Fibroblast of skin of back (primary cell): Measurements from ENCODE around the gene FKBP2. TPM values are rescaled to one million over a fixed set of nuclear protein-coding genes. Genes with fewer than 3 reads are reported as not detected.

Experiments used
- DNase-seq: peaks from one replicate; pipeline ENCODE4 v3.0.0-alpha.2; 2013
- polyA plus RNA-seq, 2 experiments: library from polyadenylated mRNA; unstranded; fragments of 120-200 nt; gene quantifications; one replicate each; pipeline ENCODE4 v1.2.1, GENCODE V29; 2013; ENCODE audit not compliant: insufficient read length in 2 of 2

FKBP2 gene
- 85.1 TPM for polyA plus RNA-seq (2013, experiment 1 of 2; ENCODE audit: insufficient read length)
- 63.8 TPM for polyA plus RNA-seq (2013, experiment 2 of 2; ENCODE audit: insufficient read length)

DNA sequence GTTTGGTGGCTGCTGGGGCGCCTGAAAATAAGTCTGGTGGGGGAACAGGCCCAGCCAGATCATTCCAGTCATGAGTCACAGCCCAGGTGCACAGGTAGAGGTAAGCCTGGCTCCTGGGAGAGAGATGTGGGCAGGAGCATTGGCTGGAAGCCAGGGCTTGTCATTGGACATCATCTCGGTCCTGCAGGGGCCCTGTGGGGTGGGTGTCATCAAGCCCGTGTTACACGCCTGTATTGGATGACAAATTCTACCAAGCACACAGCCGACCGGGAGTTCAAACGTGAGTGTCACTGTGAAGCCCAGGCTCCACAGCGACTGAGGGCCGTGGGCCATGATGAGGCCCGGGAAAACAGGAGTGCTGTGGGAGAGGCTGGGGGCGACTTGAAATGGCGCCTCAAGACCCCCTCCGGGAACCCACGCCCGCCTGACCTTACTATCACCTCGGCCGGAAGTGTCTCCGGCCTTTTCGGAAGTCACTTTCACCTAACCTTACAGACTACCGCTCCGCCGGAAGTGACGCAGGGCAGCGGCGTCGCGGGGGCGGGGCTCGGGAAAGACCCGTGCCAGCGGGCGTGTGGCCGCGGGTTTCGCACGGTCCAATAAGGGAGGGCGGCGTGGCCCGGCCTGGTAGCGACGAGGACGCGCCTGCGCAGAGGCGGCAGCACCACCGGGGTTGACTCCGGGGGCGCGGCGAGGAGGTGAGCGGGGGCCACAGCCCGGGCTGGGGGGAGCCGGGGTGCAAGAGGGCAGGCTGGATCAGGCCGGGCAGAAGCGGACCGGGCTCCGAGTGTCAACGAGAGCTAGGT lies at the start of gene FKBP2:
Gene FKBP2, plus strand, starts transcription at position 661 of the 806 bp plus-strand sequence. CDS start 1,293 bp downstream, outside the sequence.
- peak; percentile 96 for DNase-seq

DNA sequence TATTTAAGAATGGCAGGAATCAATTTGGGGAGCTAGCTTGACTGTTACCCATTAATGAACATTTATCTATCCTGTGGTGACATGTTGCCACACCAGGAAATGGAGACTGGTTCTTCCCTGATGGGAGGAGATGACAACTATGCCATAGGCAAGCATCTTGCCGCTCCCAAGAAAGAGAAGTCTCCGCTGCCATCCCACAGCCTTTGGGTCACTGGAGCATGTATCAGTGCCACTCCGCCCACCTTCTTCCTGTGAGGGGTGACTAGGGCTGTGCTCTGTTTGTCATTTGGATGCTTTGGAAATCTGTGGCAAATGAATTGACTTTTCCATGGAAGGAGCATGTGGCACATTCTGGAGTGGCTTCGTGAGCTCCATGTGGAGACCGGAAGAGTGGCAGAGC lies 48.5 kb upstream of the FKBP2 start:
- no peak for DNase-seq

DNA sequence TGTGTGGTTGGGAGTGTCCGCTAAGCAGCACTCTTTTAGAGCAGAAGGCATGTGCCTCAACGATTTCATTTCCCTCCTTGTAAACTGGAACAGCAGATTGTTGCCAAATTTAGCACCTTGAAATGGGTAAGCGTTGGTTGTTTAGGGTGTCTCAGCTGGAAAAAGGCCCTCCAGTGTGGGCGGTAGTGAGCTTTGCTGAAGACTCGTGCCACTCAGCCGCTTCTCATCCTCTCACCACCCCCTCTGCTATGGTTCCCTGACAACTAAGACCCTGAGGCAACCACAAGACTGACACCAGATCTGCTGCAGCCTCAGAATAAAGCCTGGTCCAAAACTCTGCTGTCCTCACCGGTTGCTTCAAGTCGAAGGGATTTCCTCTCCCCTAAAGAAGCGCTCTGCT lies 44.3 kb upstream of the FKBP2 start:
- no peak for DNase-seq

DNA sequence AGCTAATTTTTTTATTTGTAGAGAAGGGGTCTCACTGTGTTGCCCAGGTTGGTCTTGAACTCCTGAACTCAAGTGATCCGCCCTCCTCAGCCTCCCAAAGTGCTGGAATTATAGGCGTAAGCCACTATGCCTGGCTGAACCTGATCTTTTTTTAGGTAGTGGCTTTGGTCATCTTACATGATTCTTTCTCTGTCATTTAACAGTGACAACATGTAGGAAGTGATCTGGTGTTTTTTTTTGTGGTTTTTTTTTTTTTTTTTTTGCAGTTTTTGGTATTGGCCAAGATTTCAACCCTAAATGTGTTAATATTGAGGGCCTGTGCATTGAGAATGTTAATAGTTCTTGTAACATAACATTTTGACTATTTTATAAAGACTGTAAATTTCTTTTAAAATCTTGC lies 42.4 kb upstream of the FKBP2 start:
- no peak for DNase-seq

DNA sequence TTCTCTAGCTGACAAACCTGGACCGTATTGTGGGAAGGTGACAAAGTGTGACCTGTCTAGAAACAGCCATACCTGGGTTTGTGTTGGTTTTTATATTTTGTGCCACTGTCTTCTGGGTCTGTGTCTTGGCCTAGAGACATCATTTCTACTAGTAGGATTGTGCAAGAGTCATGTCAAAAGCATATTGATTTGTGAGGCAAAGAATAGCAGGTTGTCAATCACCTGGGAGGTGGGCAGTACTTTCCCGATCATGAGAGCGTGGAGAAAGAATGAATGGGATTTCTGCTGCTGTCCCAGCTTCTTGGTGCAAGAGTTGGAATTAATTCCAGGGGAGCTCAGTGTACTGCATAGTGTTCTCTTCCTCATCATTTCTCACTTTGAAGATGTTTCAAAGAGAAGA lies 39.4 kb upstream of the FKBP2 start:
- no peak for DNase-seq

DNA sequence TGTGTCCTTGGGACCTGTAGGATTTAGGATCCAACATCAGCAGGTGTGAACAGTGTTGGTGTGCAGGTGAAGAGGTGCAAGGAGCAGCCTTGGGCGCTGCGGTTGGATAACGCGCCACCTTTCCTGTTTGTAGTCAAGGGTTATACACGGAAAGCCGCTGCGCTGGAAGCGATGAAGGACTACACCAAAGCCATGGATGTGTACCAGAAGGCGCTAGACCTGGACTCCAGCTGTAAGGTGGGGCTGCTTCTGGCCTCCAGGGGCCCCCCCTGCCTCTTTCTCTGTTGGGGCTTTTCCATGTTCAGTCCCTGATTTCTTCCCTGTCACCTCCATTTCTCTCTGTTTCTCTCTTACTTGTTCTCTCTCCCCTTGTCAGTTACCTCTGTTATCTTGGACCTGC lies 37.9 kb upstream of the FKBP2 start:
- no peak for DNase-seq

DNA sequence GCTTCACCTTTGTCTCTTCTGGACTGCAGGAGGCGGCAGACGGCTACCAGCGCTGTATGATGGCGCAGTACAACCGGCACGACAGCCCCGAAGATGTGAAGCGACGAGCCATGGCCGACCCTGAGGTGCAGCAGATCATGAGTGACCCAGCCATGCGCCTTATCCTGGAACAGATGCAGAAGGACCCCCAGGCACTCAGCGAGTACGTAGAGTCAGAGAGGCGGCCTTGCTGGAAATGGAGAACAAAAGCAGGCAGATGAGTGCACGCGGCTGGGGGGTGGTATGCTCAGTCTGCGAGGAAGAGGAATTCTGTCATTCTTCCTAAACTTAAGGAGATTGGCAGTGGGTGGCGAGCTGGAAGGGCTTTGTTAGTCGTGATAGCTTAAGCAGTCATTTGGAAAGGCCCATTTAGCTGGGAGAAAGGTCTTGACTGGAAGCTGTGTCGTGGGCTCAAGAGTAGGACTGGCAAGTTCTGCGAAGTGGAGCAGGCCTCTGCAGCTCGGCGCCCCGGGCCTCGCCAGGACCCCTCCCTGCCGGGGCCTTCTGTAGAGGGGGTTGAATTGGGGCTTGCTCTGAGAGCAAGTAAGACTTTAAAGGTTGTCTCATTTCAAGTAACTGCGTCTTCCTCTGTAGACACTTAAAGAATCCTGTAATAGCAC lies 37.3 kb upstream of the FKBP2 start:
- DNase-seq, result no peak

DNA sequence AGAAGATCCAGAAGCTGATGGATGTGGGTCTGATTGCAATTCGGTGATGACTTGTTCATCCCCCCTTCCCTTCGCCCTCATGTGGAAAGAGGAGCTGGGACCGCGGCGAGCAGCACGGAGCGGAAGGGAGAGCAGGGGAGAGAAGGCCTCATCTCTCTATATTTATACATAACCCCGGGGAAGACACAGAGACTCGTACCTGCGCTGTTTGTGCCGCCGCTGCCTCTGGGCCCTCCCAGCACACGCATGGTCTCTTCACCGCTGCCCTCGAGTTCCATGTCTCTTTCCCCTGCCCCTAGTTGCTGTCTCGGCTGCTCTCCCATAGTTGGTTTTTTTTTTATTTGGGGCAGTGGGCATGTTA lies 36.8 kb upstream of the FKBP2 start:
- no peak for DNase-seq

DNA sequence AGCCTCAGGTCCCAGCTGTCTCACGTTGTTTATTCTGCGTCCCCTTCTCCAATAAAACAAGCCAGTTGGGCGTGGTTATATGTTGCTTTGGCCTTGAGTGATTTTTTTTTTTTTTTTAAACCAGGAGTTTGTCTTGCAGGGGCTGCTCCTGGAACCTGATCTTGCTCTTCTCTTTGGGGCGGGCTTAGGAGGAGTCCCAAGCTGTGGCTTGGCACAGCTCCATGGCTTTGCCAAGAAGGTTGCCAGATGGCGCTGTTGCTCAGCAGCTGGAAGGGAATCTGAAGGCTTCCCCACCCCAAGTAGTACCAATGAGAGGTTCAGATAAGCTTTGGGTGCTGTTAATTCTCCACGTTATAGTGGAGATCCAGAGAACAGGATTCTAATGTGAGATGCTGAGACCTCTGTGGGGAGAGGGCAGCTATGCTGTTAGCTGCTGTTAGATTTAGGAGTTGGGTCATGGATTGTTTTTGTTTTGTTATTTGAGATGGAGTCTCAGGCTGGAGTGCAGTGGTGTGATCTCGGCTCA lies 36.4 kb upstream of the FKBP2 start:
- DNase-seq, result peak; percentile 91

DNA sequence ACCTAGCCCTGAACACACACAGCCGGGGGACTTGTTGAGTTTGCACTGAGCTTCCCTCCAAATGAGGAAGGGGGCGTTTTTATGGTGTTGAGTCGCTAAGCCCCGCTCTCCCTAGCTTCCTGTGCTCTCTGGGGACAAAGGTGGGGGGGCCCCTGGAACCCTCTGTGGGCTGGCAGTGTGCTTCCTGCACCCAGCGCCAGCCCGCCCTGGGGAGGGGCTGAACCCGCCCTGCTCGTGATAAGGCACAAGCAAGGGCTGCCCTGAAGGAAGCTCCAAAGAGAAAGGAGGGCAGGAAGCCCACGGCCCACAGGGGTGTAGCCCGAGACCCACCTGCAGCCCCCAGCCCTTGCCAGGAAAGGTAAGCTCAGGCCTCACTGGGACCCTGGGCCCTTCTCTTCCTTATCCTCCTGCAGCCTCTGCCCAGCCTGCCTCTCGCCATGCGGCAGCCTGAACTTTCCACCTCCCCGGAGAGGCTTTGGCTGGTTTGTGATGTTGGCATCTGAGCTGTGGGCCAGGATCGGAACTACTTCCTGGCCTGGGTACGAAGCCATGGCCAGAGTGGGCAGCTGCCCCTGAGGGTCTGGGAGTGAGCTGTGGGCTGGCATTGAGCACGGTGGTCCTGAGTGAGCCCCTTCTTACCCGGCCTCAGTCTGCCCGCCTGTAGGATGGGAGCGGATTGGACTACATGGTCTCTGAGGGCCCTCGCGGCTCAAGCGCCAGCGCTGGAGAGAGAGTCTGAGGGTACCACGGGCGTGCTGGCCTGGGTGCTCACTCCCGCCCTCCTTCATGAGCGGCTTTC lies 34.2 kb upstream of the FKBP2 start, which contains the start of gene FERMT3:
Gene FERMT3, plus strand, starts transcription at position 265 of the 799 bp plus-strand sequence. CDS start 644 bp downstream, outside the sequence.
- no peak for DNase-seq

DNA sequence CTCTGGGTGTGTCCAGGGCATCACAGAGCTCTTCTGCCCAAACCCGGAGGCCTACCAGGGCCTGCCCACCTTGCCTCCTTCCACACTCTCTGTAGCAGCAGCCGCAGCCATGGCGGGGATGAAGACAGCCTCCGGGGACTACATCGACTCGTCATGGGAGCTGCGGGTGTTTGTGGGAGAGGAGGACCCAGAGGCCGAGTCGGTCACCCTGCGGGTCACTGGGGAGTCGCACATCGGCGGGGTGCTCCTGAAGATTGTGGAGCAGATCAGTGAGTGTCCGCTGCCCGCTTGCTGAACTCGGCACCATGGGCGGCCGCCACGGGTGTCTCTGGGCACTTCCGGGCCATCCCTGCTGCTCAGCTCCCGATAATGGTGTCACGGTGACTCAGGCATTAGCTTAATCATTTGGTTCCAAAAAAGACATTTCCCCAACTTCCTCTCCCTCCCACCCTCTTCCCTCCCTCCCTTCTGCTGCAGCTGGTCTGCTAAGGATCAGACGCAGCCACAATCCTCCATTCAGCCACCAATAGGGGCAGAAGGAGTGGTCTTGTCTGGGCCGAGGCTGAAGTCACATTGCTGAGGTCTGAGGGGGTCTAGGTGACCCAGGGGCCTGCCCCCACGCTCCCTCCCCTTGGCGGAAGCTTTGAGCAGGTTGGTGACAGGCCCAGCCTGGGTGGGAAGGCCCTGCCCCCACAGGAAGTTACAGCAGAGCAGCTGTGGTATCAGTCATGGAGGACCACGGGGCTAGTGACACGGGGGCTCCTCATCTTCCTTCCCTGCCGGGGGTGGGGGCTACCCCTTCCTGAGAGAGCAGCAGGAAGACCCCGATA lies 33.4 kb upstream of the FKBP2 start:
- DNase-seq, result peak; percentile 85

DNA sequence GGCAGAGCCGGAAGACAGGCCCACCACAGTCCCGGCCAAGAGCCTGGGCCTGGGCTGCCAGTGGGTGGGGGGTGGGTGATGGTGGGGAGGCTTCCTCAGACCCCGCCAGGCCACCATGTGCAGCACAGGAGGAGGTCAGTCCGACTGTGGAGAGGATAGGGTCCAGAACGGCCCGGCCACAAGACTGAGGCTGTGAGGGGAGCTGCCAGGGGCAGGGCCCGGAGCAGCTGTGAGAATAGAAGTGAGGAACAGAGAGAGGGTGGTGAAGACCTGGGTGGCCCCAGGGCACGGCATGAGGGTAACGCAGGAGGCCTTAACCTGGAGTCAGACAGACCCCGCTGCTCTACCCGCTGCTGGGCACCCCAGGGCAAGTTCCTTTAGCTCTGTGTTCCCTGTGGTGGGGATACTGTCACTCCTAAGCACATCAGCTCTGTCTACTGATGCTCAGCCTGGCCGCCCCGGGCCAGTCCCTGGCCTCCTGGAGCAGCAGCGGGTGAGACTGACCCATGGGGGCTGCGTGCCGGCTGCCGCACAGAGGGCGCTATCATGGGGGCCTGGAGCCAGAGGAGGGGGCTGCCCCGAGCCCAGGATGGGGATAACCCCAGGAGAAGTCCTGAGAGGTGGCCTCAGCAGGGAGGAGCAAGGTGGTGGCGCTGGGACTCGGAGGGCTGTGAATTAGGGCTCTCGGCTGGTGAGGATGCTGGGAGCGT lies 32.7 kb upstream of the FKBP2 start:
- DNase-seq, result no peak

DNA sequence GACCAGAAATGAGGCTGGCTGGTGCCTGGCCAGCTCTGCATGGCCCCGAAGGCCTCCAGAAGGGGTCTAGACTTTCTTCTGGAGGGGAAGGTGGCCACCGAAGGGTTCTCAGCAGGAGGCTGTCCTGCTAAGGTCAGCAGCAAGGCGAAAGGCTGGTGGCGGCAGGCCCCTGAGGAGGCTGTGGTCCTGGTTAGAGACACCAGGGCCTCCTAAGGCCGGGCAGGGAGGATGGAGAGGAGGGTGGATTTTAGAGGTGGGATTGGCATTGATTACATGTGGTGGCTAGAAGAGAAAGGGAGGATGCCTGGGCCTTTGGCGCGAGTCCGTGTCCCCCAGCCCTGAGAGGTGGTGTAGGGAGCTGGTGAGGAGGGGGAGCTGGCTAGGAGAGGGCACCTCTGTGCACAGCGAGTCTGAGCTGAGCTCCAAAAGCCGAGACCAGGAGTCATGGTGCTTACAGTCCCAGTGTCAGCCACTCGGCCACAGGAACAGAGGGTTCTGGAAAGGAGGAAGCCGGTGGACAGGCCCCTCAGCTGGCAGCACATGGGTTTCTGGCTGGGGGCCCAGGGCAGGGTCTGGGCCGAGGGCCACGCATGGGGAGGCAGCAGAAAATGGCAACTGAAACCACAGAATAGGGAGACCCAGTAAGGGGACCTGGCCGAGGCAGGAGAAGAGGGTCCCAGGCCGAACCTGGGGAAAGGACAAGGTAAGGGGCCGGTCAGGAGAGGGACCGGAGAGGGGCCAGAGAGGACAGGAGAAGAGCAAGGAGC lies 31.9 kb upstream of the FKBP2 start:
- DNase-seq, result no peak

DNA sequence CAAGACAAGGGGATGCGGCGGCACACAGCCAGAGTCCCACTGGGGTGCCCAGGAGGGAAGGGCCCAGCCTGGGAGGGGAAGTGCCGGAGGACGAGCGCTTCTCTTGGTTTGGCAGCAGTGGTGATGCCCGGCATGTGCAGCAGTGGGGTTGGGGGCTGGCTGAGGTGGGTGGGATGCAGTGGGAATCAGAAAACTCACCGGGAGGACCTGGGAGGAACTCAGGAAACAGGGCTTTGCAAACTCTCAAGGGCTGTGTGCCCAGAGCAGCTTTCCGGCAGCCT lies 31.4 kb upstream of the FKBP2 start:
- no peak for DNase-seq

DNA sequence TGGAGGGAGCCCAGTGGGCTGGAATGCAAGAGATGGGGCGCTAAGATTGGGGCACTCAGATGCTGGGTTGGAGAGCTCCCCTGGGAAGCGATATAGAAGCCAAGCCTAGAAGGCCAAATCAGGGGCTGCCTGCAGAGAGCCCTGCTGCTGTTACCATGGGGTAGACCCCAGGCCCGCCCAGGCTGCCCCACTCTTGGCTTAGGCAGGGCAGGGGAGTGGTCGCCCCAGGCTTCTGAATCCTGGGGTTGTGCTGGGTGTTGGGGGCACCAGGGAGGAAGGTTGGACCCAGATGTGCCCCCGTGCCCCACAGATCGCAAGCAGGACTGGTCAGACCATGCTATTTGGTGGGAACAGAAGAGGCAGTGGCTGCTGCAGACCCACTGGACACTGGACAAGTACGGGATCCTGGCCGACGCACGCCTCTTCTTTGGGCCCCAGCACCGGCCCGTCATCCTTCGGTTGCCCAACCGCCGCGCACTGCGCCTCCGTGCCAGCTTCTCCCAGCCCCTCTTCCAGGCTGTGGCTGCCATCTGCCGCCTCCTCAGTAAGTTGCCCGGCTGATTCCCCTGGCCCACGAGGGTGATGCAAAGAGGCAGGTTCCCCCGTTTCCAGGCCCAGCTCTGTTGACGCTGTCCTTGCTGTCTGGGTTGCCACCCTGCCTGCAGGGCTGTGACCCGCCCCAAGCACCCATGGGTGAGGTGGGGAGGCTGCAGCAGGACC lies 30.4 kb upstream of the FKBP2 start:
- DNase-seq, result no peak

DNA sequence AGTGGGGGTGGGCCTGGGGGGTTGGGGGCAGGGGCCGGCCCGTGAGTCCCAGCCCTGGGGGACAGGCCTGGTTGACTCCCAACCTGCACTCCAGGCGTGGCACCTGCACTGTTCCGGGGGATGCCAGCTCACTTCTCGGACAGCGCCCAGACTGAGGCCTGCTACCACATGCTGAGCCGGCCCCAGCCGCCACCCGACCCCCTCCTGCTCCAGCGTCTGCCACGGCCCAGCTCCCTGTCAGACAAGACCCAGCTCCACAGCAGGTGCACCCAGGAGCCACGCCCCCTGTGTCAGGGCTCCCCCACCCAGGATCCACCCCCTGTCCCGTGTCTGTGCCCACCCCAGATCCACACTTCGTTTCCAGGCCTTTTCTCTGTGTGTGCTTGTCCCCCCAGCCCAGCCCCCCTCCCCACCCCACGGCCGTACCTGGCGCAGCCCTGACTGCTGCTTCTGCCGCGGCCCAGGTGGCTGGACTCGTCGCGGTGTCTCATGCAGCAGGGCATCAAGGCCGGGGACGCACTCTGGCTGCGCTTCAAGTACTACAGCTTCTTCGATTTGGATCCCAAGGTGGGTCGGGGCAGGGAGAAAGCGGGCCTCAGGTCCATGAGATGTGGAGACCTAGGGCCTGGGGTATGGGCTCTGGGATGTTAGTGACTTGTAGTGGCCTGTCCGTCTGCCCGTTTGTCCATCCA lies 29.6 kb upstream of the FKBP2 start:
- DNase-seq, result no peak

DNA sequence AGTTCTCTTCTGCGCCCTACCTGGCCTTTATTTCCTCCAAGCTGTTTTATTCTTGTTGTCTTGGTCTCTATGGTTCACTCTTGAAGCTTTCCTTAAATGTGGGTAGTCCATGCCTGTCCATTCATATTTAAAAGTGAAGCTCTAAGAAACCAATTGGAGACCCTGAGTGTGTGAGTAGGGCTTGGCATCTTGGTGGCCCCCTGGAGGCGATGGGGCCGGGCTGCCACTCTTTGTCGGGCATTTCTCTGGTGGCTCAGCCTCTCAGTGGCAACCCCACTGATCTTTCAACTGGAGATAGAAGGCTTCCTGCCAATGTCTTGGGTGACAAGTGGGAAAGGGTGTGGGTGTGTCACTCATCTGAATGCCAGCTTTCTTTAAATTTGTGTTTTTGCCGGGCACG lies 24.0 kb upstream of the FKBP2 start:
- DNase-seq, result no peak

DNA sequence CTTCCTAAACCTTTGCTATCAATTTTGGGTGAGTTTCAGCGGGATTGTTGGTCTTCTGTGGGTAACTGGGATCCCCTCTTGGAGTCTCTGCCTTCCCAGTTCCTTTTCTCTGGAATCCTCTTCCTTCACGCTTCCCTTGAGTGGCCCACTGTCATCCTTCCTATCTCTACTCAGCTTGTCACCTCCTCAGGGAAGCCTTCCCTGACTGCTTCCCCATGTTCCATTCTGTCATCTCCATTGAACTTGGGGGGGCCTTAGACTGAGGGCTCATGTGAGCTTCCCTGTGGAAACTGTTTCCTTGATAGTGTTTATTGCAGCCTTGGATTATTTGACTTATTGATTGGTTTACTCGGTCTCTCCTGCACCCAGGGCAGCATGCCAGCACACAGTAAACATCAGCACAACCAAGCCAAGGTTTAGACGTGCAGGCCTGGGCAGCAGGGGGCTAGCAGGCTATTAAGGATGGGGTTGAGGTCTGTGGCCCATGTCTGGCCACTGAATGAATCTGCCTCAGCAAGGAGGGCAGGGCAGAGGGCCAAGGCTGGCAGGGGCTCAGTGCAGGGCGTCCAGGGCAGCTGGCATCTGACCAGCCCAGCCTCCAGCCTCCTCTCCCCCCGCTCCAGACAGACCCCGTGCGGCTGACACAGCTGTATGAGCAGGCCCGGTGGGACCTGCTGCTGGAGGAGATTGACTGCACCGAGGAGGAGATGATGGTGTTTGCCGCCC lies 22.1 kb upstream of the FKBP2 start:
- DNase-seq, result no peak

DNA sequence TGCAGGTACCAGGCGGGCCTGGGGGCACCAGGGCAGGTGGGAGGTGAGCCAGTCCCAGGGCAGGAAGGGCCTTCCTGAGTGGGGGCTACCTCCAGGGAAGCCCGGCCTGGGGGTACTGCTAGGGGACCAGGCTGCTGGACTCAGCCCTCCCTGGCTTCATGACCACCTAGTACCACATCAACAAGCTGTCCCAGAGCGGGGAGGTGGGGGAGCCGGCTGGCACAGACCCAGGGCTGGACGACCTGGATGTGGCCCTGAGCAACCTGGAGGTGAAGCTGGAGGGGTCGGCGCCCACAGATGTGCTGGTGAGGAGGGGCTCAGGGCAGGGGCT lies 21.6 kb upstream of the FKBP2 start:
- DNase-seq, result no peak
